H1 (cell line): ENCODE data around the gene CDKL1. TPM values are rescaled to one million over a fixed set of nuclear protein-coding genes. Genes with fewer than 3 reads are reported as not detected.

Experiments
- CTCF ChIA-PET: fragments of 300-600 bp; sonication (Branson Sonifier 250); formaldehyde crosslinking; loops from one replicate; lab custom pipeline; 2021; ENCODE audit not compliant: partially characterized antibody; lab: Charles Lee
- POLR2A ChIA-PET: fragments of 300-600 bp; sonication (Branson Sonifier 250); formaldehyde crosslinking; loops from one replicate; lab custom pipeline; 2021; ENCODE audit warnings: inconsistent platforms; ENCODE audit not compliant: partially characterized antibody; lab: Charles Lee
- DNase-seq, 2 experiments: peaks; one replicate each; pipeline versions ENCODE4 v3.0.0 to v3.0.0-alpha.2; 2010 to 2022; ENCODE audit warnings: low spot score in 2 of 2, low read depth in 1 of 2, mixed read lengths in 1 of 2
- FAIRE-seq: peaks from 2 replicates; lab custom pipeline; 2011; peaks lifted over from hg19 to GRCh38; lab: Jason Lieb, UNC
- H2AFZ ChIP-seq: 2 replicates; pipeline ENCODE4 v1.8.1; 2012; ENCODE audit warnings: low read length, inconsistent platforms
- H2AK5ac ChIP-seq: 2 replicates; pipeline ENCODE4 v1.6.1; 2013; ENCODE audit warnings: low read depth, low read length
- H2BK120ac ChIP-seq: replicated peaks from 2 replicates; pipeline ENCODE3; 2013; ENCODE audit warnings: low read depth, low read length, inconsistent platforms
- H2BK12ac ChIP-seq: 2 replicates; pipeline ENCODE4 v1.6.1; 2013; ENCODE audit warnings: low read depth, low read length
- H2BK15ac ChIP-seq: 2 replicates; pipeline ENCODE4 v1.6.1; 2013; ENCODE audit warnings: low read length
- H2BK20ac ChIP-seq: 2 replicates; pipeline ENCODE4 v1.6.1; 2013; ENCODE audit warnings: low read length
- H2BK5ac ChIP-seq: 2 replicates; pipeline ENCODE4 v1.6.1; 2013; ENCODE audit warnings: low read depth, low read length
- H3K14ac ChIP-seq: 2 replicates; pipeline ENCODE4 v1.6.1; 2013; ENCODE audit warnings: inconsistent platforms; ENCODE audit not compliant: insufficient read length
- H3K18ac ChIP-seq: 2 replicates; pipeline ENCODE4 v1.6.1; 2013; ENCODE audit warnings: low read length; ENCODE audit errors: extremely low read depth
- H3K23ac ChIP-seq: 2 replicates; pipeline ENCODE4 v1.6.1; 2013; ENCODE audit warnings: inconsistent platforms; ENCODE audit not compliant: insufficient read length
- H3K23me2 ChIP-seq: 2 replicates; pipeline ENCODE4 v1.6.1; 2013; ENCODE audit warnings: low read depth, low read length
- H3K27ac ChIP-seq: 2 replicates; pipeline ENCODE4 v1.6.1; 2011; ENCODE audit warnings: low read depth, low read length, inconsistent platforms
- H3K27me3 ChIP-seq, 4 experiments: replicated peaks in 1 of 4; 1 replicate in 1 of 4; 2 replicates in 3 of 4; pipeline versions ENCODE4 v1.6.1 to v1.8.1; 2011 to 2013; ENCODE audit warnings: low read length in 3 of 4, mild to moderate bottlenecking in 3 of 4, inconsistent platforms in 2 of 4, mixed read lengths in 2 of 4, moderate library complexity in 1 of 4; ENCODE audit not compliant: control insufficient read depth in 3 of 4, insufficient read depth in 3 of 4; ENCODE audit errors: extremely low read depth in 1 of 4
- H3K36me3 ChIP-seq, 4 experiments: 2 replicates each; pipeline versions ENCODE4 v1.6.1 to v1.8.1; 2011 to 2013; ENCODE audit warnings: mild to moderate bottlenecking in 4 of 4, low read length in 3 of 4, moderate library complexity in 2 of 4, control low read depth in 1 of 4, inconsistent platforms in 1 of 4; ENCODE audit not compliant: insufficient read depth in 4 of 4, control insufficient read depth in 2 of 4
- H3K4ac ChIP-seq: replicated peaks from 2 replicates; pipeline ENCODE3; 2013; ENCODE audit warnings: low read length, low read depth, mixed read lengths, inconsistent platforms; ENCODE audit not compliant: insufficient read length
- H3K4me1 ChIP-seq, 4 experiments: replicated peaks in 1 of 4; 1 replicate in 1 of 4; 2 replicates in 3 of 4; pipeline versions ENCODE4 v1.6.1 to v1.8.1; 2011 to 2013; ENCODE audit warnings: low read length in 3 of 4, inconsistent platforms in 2 of 4, mixed read lengths in 1 of 4; ENCODE audit not compliant: insufficient read depth in 4 of 4, control insufficient read depth in 3 of 4
- H3K4me2 ChIP-seq, 2 experiments: 2 replicates each; pipeline versions ENCODE4 v1.6.1 to v1.8.1; 2011 to 2013; ENCODE audit warnings: low read depth in 2 of 2, low read length in 2 of 2, control low read depth in 1 of 2, inconsistent platforms in 1 of 2, mild to moderate bottlenecking in 1 of 2; ENCODE audit not compliant: insufficient read depth in 1 of 2
- H3K4me3 ChIP-seq, 4 experiments: fragments of 200-600, 300-600 bp in 1 of 4; sonication (generic), shearing (Covaris generic), sonication (Bioruptor Twin) in 1 of 4; 2 replicates each; pipeline versions ENCODE4 v1.5.1 to v1.8.1; 2011 to 2016; ENCODE audit warnings: low read length in 4 of 4, low read depth in 3 of 4, control low read depth in 2 of 4, inconsistent platforms in 2 of 4, mild to moderate bottlenecking in 2 of 4, mixed read lengths in 1 of 4, moderate library complexity in 1 of 4; ENCODE audit not compliant: insufficient read depth in 2 of 4; ENCODE audit errors: extremely low read depth in 1 of 4
- H3K56ac ChIP-seq: replicated peaks from 2 replicates; pipeline ENCODE3; 2013; ENCODE audit warnings: low read depth, mild to moderate bottlenecking, mixed read lengths, low read length, inconsistent platforms; ENCODE audit not compliant: insufficient read length
- H3K79me1 ChIP-seq: 2 replicates; pipeline ENCODE4 v1.6.1; 2013; ENCODE audit warnings: low read depth, low read length, control low read depth
- H3K79me2 ChIP-seq, 2 experiments: 2 replicates each; pipeline versions ENCODE4 v1.6.1 to v1.8.1; 2012 to 2013; ENCODE audit warnings: low read length in 2 of 2, mild to moderate bottlenecking in 2 of 2, inconsistent platforms in 1 of 2; ENCODE audit not compliant: insufficient read depth in 2 of 2, control insufficient read depth in 1 of 2
- H3K9ac ChIP-seq, 4 experiments: replicated peaks in 1 of 4; 1 replicate in 1 of 4; 2 replicates in 3 of 4; pipeline versions ENCODE4 v1.6.1 to v1.8.1; 2011 to 2013; ENCODE audit warnings: low read depth in 3 of 4, low read length in 3 of 4, control low read depth in 2 of 4, mild to moderate bottlenecking in 2 of 4, moderate library complexity in 2 of 4, inconsistent platforms in 1 of 4; ENCODE audit errors: extremely low read depth in 1 of 4
- H3K9me3 ChIP-seq, 2 experiments: 2 replicates each; pipeline versions ENCODE4 v1.6.1 to v1.8.1; 2012 to 2013; ENCODE audit warnings: mild to moderate bottlenecking in 2 of 2, moderate library complexity in 2 of 2, control low read depth in 1 of 2, inconsistent platforms in 1 of 2, low read depth in 1 of 2, low read length in 1 of 2, mixed read lengths in 1 of 2; ENCODE audit not compliant: insufficient read depth in 2 of 2
- H4K20me1 ChIP-seq, 2 experiments: replicated peaks in 1 of 2; 2 replicates each; pipeline versions ENCODE3 to v1.8.1; 2011 to 2013; ENCODE audit warnings: inconsistent platforms in 2 of 2, low read length in 2 of 2, mild to moderate bottlenecking in 1 of 2; ENCODE audit not compliant: insufficient read depth in 2 of 2, control insufficient read depth in 1 of 2
- H4K5ac ChIP-seq: 2 replicates; pipeline ENCODE4 v1.6.1; 2013; ENCODE audit warnings: low read length, low read depth, mixed read lengths, inconsistent platforms; ENCODE audit not compliant: insufficient read length
- H4K8ac ChIP-seq: 2 replicates; pipeline ENCODE4 v1.8.0; 2013; ENCODE audit warnings: mild to moderate bottlenecking, moderate library complexity, low read length, inconsistent platforms; ENCODE audit not compliant: insufficient read depth; ENCODE audit errors: extremely low read depth
- H4K91ac ChIP-seq: replicated peaks from 2 replicates; pipeline ENCODE3; 2013; ENCODE audit warnings: low read length, mixed read lengths, inconsistent platforms; ENCODE audit not compliant: insufficient read length
- CBX8 ChIP-seq: fragments of 300-800, 300-1000 bp; sonication (generic); IDR thresholded peaks from 2 replicates; pipeline ENCODE4 v1.7.1; 2016; ENCODE audit warnings: low read depth, low read length, borderline replicate concordance
- CEBPB ChIP-seq: IDR thresholded peaks from 2 replicates; pipeline ENCODE4 v1.6.1; 2012; ENCODE audit warnings: low read depth, low read length
- CHD1 ChIP-seq: IDR thresholded peaks from 2 replicates; pipeline ENCODE4 v1.6.1; 2012; ENCODE audit warnings: low read depth, low read length, improper control_type of control experiment
- EP300 ChIP-seq, 2 experiments: IDR thresholded peaks; 1 replicate in 1 of 2; 2 replicates in 1 of 2; pipeline ENCODE4 v1.6.1; 2011 to 2012; ENCODE audit warnings: low read depth in 2 of 2, low read length in 2 of 2, mild to moderate bottlenecking in 2 of 2, borderline replicate concordance in 1 of 2, inconsistent platforms in 1 of 2, moderate library complexity in 1 of 2
- EZH2 ChIP-seq: fragments of 200-600 bp; sonication (generic); IDR thresholded peaks from 2 replicates; pipeline ENCODE4 v1.7.1; 2012; ENCODE audit warnings: low read depth, mild to moderate bottlenecking, moderate library complexity, low read length, inconsistent platforms; ENCODE audit not compliant: severe bottlenecking
- FOSL1 ChIP-seq: IDR thresholded peaks from 2 replicates; pipeline ENCODE4 v1.6.1; 2011; ENCODE audit warnings: mild to moderate bottlenecking, low read depth, low read length, moderate library complexity; ENCODE audit not compliant: insufficient read depth
- GTF2F1 ChIP-seq: IDR thresholded peaks from 2 replicates; pipeline ENCODE4 v1.6.1; 2012; ENCODE audit warnings: low read depth, low read length, improper control_type of control experiment, borderline replicate concordance
- HDAC2 ChIP-seq, 2 experiments: fragments of 300-600 bp in 1 of 2; sonication (generic) in 1 of 2; IDR thresholded peaks; 2 replicates each; pipeline ENCODE4 v1.6.1; 2011 to 2012; ENCODE audit warnings: low read depth in 2 of 2, low read length in 2 of 2, mild to moderate bottlenecking in 2 of 2, moderate library complexity in 2 of 2, borderline replicate concordance in 1 of 2, inconsistent platforms in 1 of 2
- HDAC6 ChIP-seq: IDR thresholded peaks from one replicate; pipeline ENCODE4 v1.7.1; 2012; ENCODE audit warnings: low read depth, mild to moderate bottlenecking, inconsistent platforms, low read length, moderate library complexity
- KDM5A ChIP-seq: fragments of 200-600 bp; IDR thresholded peaks from 2 replicates; pipeline ENCODE4 v1.7.1; 2012; ENCODE audit warnings: mild to moderate bottlenecking, low read length, inconsistent platforms, mixed read lengths
- NRF1 ChIP-seq: IDR thresholded peaks from 2 replicates; pipeline ENCODE4 v1.6.1; 2011; ENCODE audit warnings: mild to moderate bottlenecking, low read depth, low read length, improper control_type of control experiment
- RFX5 ChIP-seq: IDR thresholded peaks from 2 replicates; pipeline ENCODE4 v1.6.1; 2011; ENCODE audit warnings: low read depth, low read length, improper control_type of control experiment, borderline replicate concordance
- SP2 ChIP-seq: IDR thresholded peaks from 2 replicates; pipeline ENCODE4 v1.6.1; 2012; ENCODE audit warnings: mild to moderate bottlenecking, low read length, inconsistent platforms
- TAF1 ChIP-seq: IDR thresholded peaks from 2 replicates; pipeline ENCODE4 v1.6.1; 2011; ENCODE audit warnings: mild to moderate bottlenecking, low read depth, low read length
- ZNF274 ChIP-seq: IDR thresholded peaks from 2 replicates; pipeline ENCODE4 v1.7.0; 2012; ENCODE audit warnings: low read length, borderline replicate concordance; ENCODE audit errors: extremely low read depth
- WGBS, 2 experiments: shearing (Covaris generic) in 1 of 2; methylation state at CpG; one replicate each; pipeline versions ENCODE4 v1.1.6 to v1.1.7; 2013 to 2015; ENCODE audit warnings: low lambda C conversion rate in 2 of 2, mixed read lengths in 2 of 2, inconsistent platforms in 1 of 2, low coverage in 1 of 2, missing lambda C conversion rate in 1 of 2; ENCODE audit not compliant: insufficient replicate concordance in 2 of 2, insufficient coverage in 1 of 2, insufficient read length in 1 of 2; ENCODE audit errors: extremely low coverage in 1 of 2, missing lambda C conversion rate in 1 of 2; 5-methylcytosine and 5-hydroxymethylcytosine counted together
- polyA plus RNA-seq, 7 experiments: library from polyadenylated mRNA; depleted of rRNA in 3 of 7; stranded (reverse) in 5 of 7; unstranded in 2 of 7; fragments of >200 nt in 5 of 7; fragments of 200-250 nt in 2 of 7; gene quantifications; 1 replicate in 5 of 7; 2 replicates in 1 of 7; 4 replicates in 1 of 7; pipeline versions ENCODE4 v1.2.1 to v1.2.3, GENCODE V29; 2011 to 2013; ENCODE audit warnings: missing spikeins in 2 of 7, mixed read lengths in 2 of 7
- total RNA-seq: library from RNA; stranded (reverse); fragmentation: NEBNext Ultra II Directional; extraction: Animal tissue kit (Norgen Biotek cat#: 25700); gene quantifications from 2 replicates; pipeline ENCODE4 v1.2.1, GENCODE V29; 2021

The CDKL1 gene
- total and polyA plus RNA-seq, 2 of the 8 experiments (the other 6 are each of a cell fraction or from before 2014, with no cell fraction given) = 1.2 to 2.2 TPM

GRCh38 chr14:50432131-50432530, 35.5 kb upstream of the CDKL1 start:
- Histone ChIP-seq H4K20me1 (no peaks in the 10 kb centered on the region), H2AK5ac (no peak overlapping the region), H3K27me3 (no peaks in the 10 kb centered on the region), H3K4me2 (no peak overlapping the region), H3K23ac (no peak overlapping the region), H2BK5ac (no peak overlapping the region), H3K9me3 (peaks cover 6 to 7% of the 10 kb centered on the region in 2 experiments; a peak in 2 of 4 replicates), H3K27ac (no peak overlapping the region), H3K9ac (no peak overlapping the region), H3K14ac (no peak overlapping the region), H4K91ac (no peak overlapping the region), H3K18ac (no peak overlapping the region), H2BK120ac (no peak overlapping the region), H3K4ac (no peak overlapping the region), H3K4me1 (no peaks in the 10 kb centered on the region), H4K5ac (no peak overlapping the region), H3K79me2 (no peaks in the 10 kb centered on the region), H2BK12ac (no peak overlapping the region), H2BK15ac (no peak overlapping the region), H4K8ac (no peak overlapping the region), H3K23me2 (no peaks in the 10 kb centered on the region), H2AFZ (no peak overlapping the region), H3K56ac (no peak overlapping the region), H3K36me3 (peaks cover 0 to 43% (median 12%) of the 10 kb centered on the region in 4 experiments; a peak in 6 of 8 replicates), H3K4me3 (no peak overlapping the region), H3K79me1 (no peaks in the 10 kb centered on the region), H2BK20ac (no peak overlapping the region)
- ChIA-PET CTCF (no interaction called here), POLR2A (no interaction called here)
- DNase-seq = no peak
- 73% methylated on average over 1 of the region's 1 CpG; no CpG with 5 or more reads in 1 of the 2 experiments for WGBS, 2 experiments
- FAIRE-seq = no peak
- TF ChIP-seq CHD1 (no peak), RFX5 (no peak), GTF2F1 (no peak), TAF1 (no peak), ZNF274 (no peak), CBX8 (no peak), KDM5A (no peak), HDAC6 (no peak), EP300 (IDR thresholded peaks at IDR 0.05; ENCODE audit: borderline replicate concordance in 1 of 2, low read depth in 2 of 2, low read length in 2 of 2) (no peak), EZH2 (no peak), SP2 (no peak), NRF1 (no peak), HDAC2 (IDR thresholded peaks at IDR 0.05; ENCODE audit: borderline replicate concordance in 1 of 2, low read depth in 2 of 2, low read length in 2 of 2) (no peak), CEBPB (no peak), FOSL1 (no peak)
